Measurements from ENCODE around the gene ARHGAP24.

- TF ChIP-seq POLR2AphosphoS5 (IDR thresholded peaks at IDR 0.05) = no peak
- TF ChIP-seq CTCF (IDR thresholded peaks at IDR 0.05) = no peak
Observed at GRCh38 chr4:85715991-85716737, 241.2 kb downstream of the ARHGAP24 start.

All from breast epithelium (tissue), 3 donors.